ENCODE results near the gene AFP.

AFP gene

GRCh38 chr4:73415807-73416238 lies 20.2 kb upstream of the AFP start:
- Histone ChIP-seq H3K27ac (ENCODE audit: low read depth, low read length) (no peak overlapping the region), H3K4me3 (ENCODE audit: low read depth, low read length) (no peak overlapping the region), H3K36me3 (ENCODE audit: control insufficient read depth, insufficient read depth, low read length) (no peaks in the 10 kb centered on the region), H3K9me3 (ENCODE audit: control insufficient read depth, insufficient read depth, low read length) (no peaks in the 10 kb centered on the region), H3K27me3 (ENCODE audit: control insufficient read depth, insufficient read depth, low read length) (no peaks in the 10 kb centered on the region), H3K4me1 (ENCODE audit: control insufficient read depth, insufficient read depth, low read length) (peaks cover 5% of the 10 kb centered on the region; the same call in 1 of the 2 replicates), H3K9ac (ENCODE audit: low read depth, low read length) (no peak overlapping the region)

GRCh38 chr4:73416423-73417087 lies 19.5 kb upstream of the AFP start:
- Histone ChIP-seq H3K36me3 (ENCODE audit: control insufficient read depth, insufficient read depth, low read length) (no peaks in the 10 kb centered on the region), H3K4me1 (ENCODE audit: control insufficient read depth, insufficient read depth, low read length) (peaks cover 5% of the 10 kb centered on the region; the same call in 1 of the 2 replicates), H3K27ac (ENCODE audit: low read depth, low read length) (no peak overlapping the region), H3K9me3 (ENCODE audit: control insufficient read depth, insufficient read depth, low read length) (no peaks in the 10 kb centered on the region), H3K9ac (ENCODE audit: low read depth, low read length) (no peak overlapping the region), H3K4me3 (ENCODE audit: low read depth, low read length) (no peak overlapping the region), H3K27me3 (ENCODE audit: control insufficient read depth, insufficient read depth, low read length) (no peaks in the 10 kb centered on the region)

- no peak overlapping the region for H3K9ac ChIP-seq (ENCODE audit: low read depth, low read length)
- no peaks in the 10 kb centered on the region for H3K36me3 ChIP-seq (ENCODE audit: control insufficient read depth, insufficient read depth, low read length)
- no peak overlapping the region for H3K4me3 ChIP-seq (ENCODE audit: low read depth, low read length)
- peaks cover 5% of the 10 kb centered on the region; the same call in 1 of the 2 replicates for H3K4me1 ChIP-seq (ENCODE audit: control insufficient read depth, insufficient read depth, low read length)
- H3K9me3 ChIP-seq (ENCODE audit: control insufficient read depth, insufficient read depth, low read length) = no peaks in the 10 kb centered on the region
- no peak overlapping the region for H3K27ac ChIP-seq (ENCODE audit: low read depth, low read length)
- no peaks in the 10 kb centered on the region for H3K27me3 ChIP-seq (ENCODE audit: control insufficient read depth, insufficient read depth, low read length)
Observed at GRCh38 chr4:73417342-73417741, 18.7 kb upstream of the AFP start.

- no peak overlapping the region for H3K9ac ChIP-seq (ENCODE audit: low read depth, low read length)
- H3K27me3 ChIP-seq (ENCODE audit: control insufficient read depth, insufficient read depth, low read length) = no peaks in the 10 kb centered on the region
Observed at GRCh38 chr4:73417973-73418372, 18.0 kb upstream of the AFP start.

GRCh38 chr4:73418677-73419076 lies 17.3 kb upstream of the AFP start:
- Histone ChIP-seq H3K9ac (ENCODE audit: low read depth, low read length) (no peak overlapping the region), H3K4me1 (ENCODE audit: control insufficient read depth, insufficient read depth, low read length) (peaks cover 5% of the 10 kb centered on the region; the same call in 1 of the 2 replicates), H3K36me3 (ENCODE audit: control insufficient read depth, insufficient read depth, low read length) (no peaks in the 10 kb centered on the region), H3K4me3 (ENCODE audit: low read depth, low read length) (no peak overlapping the region), H3K27me3 (ENCODE audit: control insufficient read depth, insufficient read depth, low read length) (no peaks in the 10 kb centered on the region), H3K9me3 (ENCODE audit: control insufficient read depth, insufficient read depth, low read length) (no peaks in the 10 kb centered on the region), H3K27ac (ENCODE audit: low read depth, low read length) (no peak overlapping the region)

More at GRCh38 chr4:73417973-73418372, 18.0 kb upstream of the AFP start:
- Histone ChIP-seq H3K36me3 (ENCODE audit: control insufficient read depth, insufficient read depth, low read length) (no peaks in the 10 kb centered on the region), H3K4me1 (ENCODE audit: control insufficient read depth, insufficient read depth, low read length) (peaks cover 5% of the 10 kb centered on the region; the same call in 1 of the 2 replicates), H3K4me3 (ENCODE audit: low read depth, low read length) (no peak overlapping the region), H3K27ac (ENCODE audit: low read depth, low read length) (no peak overlapping the region), H3K9me3 (ENCODE audit: control insufficient read depth, insufficient read depth, low read length) (no peaks in the 10 kb centered on the region)

GRCh38 chr4:73419106-73420038 lies 16.6 kb upstream of the AFP start:
- Histone ChIP-seq H3K9me3 (ENCODE audit: control insufficient read depth, insufficient read depth, low read length) (no peaks in the 10 kb centered on the region), H3K27me3 (ENCODE audit: control insufficient read depth, insufficient read depth, low read length) (no peaks in the 10 kb centered on the region), H3K36me3 (ENCODE audit: control insufficient read depth, insufficient read depth, low read length) (no peaks in the 10 kb centered on the region), H3K27ac (ENCODE audit: low read depth, low read length) (no peak overlapping the region), H3K4me3 (ENCODE audit: low read depth, low read length) (no peak overlapping the region), H3K9ac (ENCODE audit: low read depth, low read length) (no peak overlapping the region), H3K4me1 (ENCODE audit: control insufficient read depth, insufficient read depth, low read length) (peaks cover 5% of the 10 kb centered on the region; the same call in 1 of the 2 replicates)

GRCh38 chr4:73420615-73421014 lies 15.4 kb upstream of the AFP start:
- H3K9ac ChIP-seq (ENCODE audit: low read depth, low read length) = no peak overlapping the region
- H3K36me3 ChIP-seq (ENCODE audit: control insufficient read depth, insufficient read depth, low read length) = no peaks in the 10 kb centered on the region
- H3K9me3 ChIP-seq (ENCODE audit: control insufficient read depth, insufficient read depth, low read length) = no peaks in the 10 kb centered on the region
- no peak overlapping the region for H3K4me3 ChIP-seq (ENCODE audit: low read depth, low read length)
- H3K27me3 ChIP-seq (ENCODE audit: control insufficient read depth, insufficient read depth, low read length) = no peaks in the 10 kb centered on the region
- H3K27ac ChIP-seq (ENCODE audit: low read depth, low read length) = no peak overlapping the region
- H3K4me1 ChIP-seq (ENCODE audit: control insufficient read depth, insufficient read depth, low read length) = peaks cover 5% of the 10 kb centered on the region; the same call in 1 of the 2 replicates

GRCh38 chr4:73421708-73422457 lies 14.1 kb upstream of the AFP start:
- H3K4me3 ChIP-seq (ENCODE audit: low read depth, low read length) = no peak overlapping the region
- no peak overlapping the region for H3K27ac ChIP-seq (ENCODE audit: low read depth, low read length)
- no peaks in the 10 kb centered on the region for H3K27me3 ChIP-seq (ENCODE audit: control insufficient read depth, insufficient read depth, low read length)
- H3K36me3 ChIP-seq (ENCODE audit: control insufficient read depth, insufficient read depth, low read length) = no peaks in the 10 kb centered on the region
- no peak overlapping the region for H3K9ac ChIP-seq (ENCODE audit: low read depth, low read length)
- H3K4me1 ChIP-seq (ENCODE audit: control insufficient read depth, insufficient read depth, low read length) = no peaks in the 10 kb centered on the region
- H3K9me3 ChIP-seq (ENCODE audit: control insufficient read depth, insufficient read depth, low read length) = no peaks in the 10 kb centered on the region

- Histone ChIP-seq H3K36me3 (ENCODE audit: control insufficient read depth, insufficient read depth, low read length) (no peaks in the 10 kb centered on the region), H3K27me3 (ENCODE audit: control insufficient read depth, insufficient read depth, low read length) (no peaks in the 10 kb centered on the region), H3K4me1 (ENCODE audit: control insufficient read depth, insufficient read depth, low read length) (no peaks in the 10 kb centered on the region), H3K9ac (ENCODE audit: low read depth, low read length) (no peak overlapping the region), H3K27ac (ENCODE audit: low read depth, low read length) (no peak overlapping the region), H3K9me3 (ENCODE audit: control insufficient read depth, insufficient read depth, low read length) (no peaks in the 10 kb centered on the region), H3K4me3 (ENCODE audit: low read depth, low read length) (no peak overlapping the region)
Observed at GRCh38 chr4:73422458-73422752, 13.6 kb upstream of the AFP start.

- Histone ChIP-seq H3K27me3 (ENCODE audit: control insufficient read depth, insufficient read depth, low read length) (no peaks in the 10 kb centered on the region), H3K27ac (ENCODE audit: low read depth, low read length) (no peak overlapping the region), H3K36me3 (ENCODE audit: control insufficient read depth, insufficient read depth, low read length) (no peaks in the 10 kb centered on the region)
Observed at GRCh38 chr4:73423184-73423583, 12.8 kb upstream of the AFP start.

More at GRCh38 chr4:73423184-73423583, 12.8 kb upstream of the AFP start:
- H3K4me1 ChIP-seq (ENCODE audit: control insufficient read depth, insufficient read depth, low read length) = no peaks in the 10 kb centered on the region
- no peak overlapping the region for H3K4me3 ChIP-seq (ENCODE audit: low read depth, low read length)
- H3K9me3 ChIP-seq (ENCODE audit: control insufficient read depth, insufficient read depth, low read length) = no peaks in the 10 kb centered on the region
- no peak overlapping the region for H3K9ac ChIP-seq (ENCODE audit: low read depth, low read length)
